Stimulated activated CD8-positive, alpha-beta memory T cell treated with anti-CD3 and anti-CD28 coated beads, Interleukin-15, amount 100 ng/mL, for 48 hours (primary cell): ENCODE measurements around the gene RIMBP2.
"Not testable (repeated sequence)": the region's sequence is repeated elsewhere in the genome, so short reads cannot be mapped to it uniquely, and the experiment has no call there.

Experiments
- DNase-seq, 2 donors: peaks; one replicate each; pipeline ENCODE4 v3.0.0-alpha.2; 2020; ENCODE audit warnings: low read depth in 2 of 2

Gene RIMBP2

GRCh38 chr12:130602251-130602650 lies 113.8 kb downstream of the RIMBP2 start:
- no peak for DNase-seq

DNA sequence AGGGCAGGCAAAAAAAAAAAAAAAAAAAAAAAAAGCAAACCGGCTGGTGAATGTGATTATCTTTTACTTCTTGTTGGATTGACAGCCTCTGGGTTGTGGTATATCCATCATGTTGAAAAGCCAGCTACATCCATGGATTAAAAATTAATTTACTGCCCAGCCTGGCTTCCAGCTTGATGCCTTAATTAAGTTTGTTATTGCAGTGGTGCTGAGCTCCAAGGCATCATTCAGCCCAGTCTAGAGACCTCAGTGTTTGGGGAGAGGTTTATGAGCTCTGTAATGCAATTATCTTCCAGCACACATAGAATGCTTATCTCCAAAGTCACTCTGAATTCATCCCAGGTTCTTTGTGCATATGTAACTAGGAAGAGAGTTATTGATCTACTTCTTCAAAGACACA lies 114.8 kb downstream of the RIMBP2 start:
- DNase-seq = no peak

- DNase-seq = no peak
Measured at GRCh38 chr12:130596241-130596640, 119.9 kb downstream of the RIMBP2 start.

DNA sequence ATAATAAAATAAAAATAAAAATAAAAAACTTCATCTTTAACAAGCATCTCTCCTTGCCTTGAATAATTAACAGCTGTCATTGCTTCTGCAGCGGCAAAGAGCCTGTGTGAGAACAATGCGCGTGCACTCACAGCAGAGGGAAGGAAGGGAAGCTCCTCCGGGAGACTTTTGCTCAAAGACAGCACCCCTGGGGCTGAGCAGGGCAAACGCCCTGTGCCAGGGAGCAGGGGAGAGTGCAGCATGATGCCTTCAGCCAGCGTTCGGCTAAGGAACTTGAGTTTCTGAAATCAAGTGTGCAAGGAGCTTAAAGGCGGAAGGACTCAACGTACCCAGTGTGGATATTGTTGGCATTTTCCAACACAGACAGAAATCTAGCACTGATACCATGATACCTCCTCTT lies 120.5 kb downstream of the RIMBP2 start:
- DNase-seq = no peak

DNA sequence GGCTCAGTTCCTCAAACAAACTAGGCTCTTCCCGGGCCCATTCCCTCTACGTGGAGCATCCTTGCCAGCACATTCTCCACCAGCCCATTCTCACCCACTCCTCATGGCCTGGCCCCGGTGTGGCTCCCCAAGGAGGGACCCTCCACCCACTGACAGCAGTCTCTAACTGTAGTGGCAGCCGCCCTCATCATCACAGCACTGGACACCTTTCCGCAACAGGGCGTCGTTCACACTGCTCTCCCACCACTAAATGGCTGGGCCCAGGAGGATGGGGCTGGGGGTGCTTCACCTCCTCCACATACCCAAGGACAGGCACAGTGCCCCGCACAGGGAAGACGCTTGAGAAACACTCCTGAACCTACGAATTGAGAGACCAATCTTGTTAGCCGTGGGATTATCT lies 123.0 kb downstream of the RIMBP2 start:
- no peak for DNase-seq

DNA sequence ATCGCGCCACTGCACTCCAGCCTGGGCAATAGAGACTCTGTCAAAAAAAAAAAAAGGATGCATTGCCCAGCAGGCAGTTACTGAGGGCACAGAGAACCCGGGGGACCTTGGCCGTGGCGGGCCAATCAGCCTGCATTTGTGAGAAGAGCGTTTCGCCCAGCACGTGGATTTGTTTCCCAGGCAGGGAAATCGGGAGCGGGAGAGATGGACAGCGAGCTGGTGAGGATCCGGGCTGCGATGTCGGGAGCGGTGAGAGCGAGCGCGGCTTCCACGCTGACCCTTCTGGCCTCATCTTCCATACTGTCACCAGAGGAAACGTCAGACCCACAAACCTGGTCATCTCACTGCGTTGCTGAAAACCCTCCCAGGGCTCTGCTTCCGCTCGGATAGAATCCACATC lies 123.5 kb downstream of the RIMBP2 start:
- no peak for DNase-seq

DNA sequence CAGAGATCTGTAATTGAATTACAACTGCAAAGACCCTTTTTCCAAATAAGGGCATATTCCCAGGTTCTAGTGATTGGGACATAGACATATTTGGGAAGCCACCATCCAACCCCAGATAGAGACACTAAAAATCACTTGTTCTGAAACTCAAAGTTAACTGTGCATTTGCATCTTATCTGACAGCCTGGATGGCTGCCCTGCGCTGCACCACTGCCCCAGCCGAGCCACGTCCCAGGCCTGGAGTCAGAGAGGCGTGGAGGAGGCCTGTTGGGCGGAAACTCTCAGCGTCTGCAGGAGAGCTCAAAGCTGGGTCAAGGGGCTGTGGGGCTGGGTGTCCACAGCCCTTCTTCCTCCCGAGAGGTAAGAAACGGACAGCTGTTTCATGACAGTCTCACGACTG lies 124.4 kb downstream of the RIMBP2 start:
- DNase-seq = no peak

GRCh38 chr12:130590685-130591084 lies 125.4 kb downstream of the RIMBP2 start:
- no peak for DNase-seq

DNA sequence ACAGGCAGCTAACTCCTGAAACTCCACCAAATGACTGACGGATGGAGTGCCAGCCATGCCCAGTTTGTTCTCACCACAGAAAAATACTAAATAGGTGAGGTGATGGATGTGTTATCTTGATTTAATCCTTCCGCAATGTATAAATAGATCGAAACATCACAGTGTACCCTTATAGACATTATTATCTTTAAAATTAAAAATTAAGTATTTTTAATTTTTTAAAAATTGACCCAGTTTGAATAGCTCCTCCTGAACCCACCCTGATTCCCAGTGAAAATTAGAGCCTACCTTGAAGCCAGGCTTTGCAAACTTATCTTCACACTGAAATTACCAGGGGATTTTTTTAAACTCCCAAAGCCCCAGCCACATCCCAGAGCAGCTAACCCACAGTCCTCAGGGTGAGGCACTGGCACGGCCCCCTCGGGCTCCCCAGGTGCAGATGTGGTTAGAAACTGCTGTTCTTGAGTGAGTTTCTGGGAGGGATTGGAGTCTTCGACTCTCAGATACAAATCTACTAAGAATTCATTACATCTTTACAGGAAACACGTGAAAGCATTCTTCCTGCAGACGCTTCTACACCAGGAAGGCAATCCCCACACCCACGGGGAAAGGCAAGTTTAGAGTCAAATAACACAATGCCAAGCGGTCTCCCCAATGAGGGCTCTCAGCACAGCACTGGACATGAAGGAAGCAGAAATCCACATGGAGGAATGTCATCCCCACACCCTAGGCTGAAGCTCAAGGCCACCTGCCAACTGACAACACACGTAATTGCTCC lies 126.4 kb downstream of the RIMBP2 start:
- DNase-seq = no peak

DNA sequence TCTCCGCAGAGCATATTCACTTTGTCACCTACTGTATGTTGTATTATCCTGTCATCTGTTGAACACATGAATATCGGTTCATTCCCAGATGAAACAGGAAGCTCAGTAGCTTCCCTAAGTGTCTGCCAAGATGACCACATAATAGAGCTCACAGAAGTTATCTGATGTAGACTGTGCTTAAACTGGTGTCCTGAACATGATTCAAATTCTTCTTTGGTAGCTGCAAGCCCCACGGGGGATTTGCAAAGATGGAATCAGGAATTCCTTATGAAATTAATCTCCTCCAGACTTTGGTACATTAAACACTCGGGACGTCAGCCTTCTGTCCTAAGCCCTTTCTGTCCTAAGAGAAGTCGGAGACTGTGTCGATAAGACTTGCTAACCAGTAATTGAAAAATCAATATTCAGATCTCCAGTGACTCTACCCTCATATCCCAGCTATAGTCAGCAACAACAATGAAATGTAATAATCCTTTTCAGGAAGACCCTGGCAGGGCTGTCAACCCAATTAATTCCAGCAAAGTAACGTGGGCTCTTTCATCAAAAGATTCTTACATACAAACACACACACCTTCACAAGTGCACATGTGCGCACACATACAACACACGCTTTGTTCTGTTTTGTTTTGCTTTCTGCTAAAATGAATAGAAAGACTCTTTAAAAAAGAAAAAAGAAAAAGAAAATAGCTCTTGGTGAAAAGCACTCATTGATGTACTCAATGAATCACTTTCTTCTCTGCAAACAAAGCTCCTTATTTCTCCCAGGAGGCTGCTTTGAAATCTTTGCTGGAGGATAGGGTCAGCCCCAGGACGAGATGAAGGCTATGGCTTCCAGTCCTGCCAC lies 127.2 kb downstream of the RIMBP2 start:
- DNase-seq = no peak

DNA sequence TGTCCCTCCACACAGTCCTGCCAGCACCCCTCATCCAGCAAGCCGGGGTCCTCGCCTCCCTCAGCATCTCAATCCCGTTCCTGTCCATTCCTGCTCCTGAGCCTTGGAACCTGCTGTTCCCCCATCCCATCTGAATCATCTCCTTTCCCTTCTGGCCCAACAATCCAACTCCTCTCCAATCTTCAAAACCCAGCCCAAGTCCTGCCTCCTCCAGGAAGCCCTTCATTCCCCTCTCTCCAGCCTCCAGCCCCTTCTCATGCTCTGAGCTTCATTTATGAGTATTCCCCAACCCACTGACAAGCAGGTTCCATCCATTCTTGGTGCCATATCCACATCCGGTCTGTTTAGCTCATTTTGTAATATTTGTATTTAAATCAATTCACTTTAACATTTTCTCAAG lies 128.1 kb downstream of the RIMBP2 start:
- DNase-seq = no peak

- not testable (repeated sequence) for DNase-seq
Measured at GRCh38 chr12:130584475-130584874, 131.6 kb downstream of the RIMBP2 start.

DNA sequence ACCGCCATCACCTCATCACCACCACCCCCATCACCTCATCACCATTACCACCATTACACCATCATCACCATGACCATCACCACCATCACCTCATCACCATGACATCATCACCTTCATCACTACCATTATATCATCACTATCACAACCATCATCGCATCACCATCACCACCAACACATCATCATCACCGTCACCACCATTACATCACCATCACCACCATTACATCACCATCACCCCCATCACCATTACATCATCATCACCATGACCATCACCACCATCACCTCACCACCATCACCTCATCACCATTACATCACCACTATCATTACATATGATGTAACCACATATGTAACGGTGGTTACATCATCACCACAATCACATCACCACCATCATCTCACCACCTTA lies 132.3 kb downstream of the RIMBP2 start:
- no peak for DNase-seq

DNA sequence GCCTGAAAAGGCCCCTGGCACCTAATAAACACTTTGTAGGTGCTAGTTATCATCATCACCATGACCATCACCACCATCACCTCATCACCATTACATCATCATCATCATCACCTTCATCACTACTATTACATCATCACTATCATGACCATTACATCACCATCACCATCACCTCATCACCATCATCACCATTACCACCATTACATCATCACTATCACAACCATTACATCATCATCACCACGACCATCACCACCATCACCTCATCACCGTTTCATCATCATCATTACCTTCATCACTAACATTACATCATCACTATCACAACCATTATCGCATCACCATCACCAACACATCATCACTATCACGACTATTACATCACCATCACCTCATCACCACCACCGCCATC lies 132.8 kb downstream of the RIMBP2 start:
- no peak for DNase-seq

DNA sequence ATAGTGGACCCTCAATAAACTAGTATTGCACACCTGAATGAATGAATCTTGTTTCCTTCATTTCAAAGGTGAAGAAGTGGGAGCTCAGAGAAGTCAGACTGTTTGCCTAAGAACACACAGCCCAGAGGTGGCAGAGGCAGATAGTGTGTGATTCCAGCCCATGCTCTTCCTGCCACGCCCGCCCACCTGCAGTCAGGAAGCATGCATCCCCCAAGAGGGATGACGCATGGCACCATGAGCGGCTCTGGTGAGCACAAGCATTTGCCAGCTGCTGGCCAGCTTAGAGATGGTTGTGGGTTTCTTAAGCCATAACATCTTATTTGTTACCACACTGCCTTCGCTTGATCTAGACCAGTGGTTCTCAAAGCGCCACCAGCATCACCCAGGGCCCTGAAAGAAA lies 133.8 kb downstream of the RIMBP2 start:
- DNase-seq = no peak

- DNase-seq = no peak
Measured at GRCh38 chr12:130581782-130582181, 134.3 kb downstream of the RIMBP2 start.

- DNase-seq = no peak
Measured at GRCh38 chr12:130579231-130579630, 136.9 kb downstream of the RIMBP2 start.

DNA sequence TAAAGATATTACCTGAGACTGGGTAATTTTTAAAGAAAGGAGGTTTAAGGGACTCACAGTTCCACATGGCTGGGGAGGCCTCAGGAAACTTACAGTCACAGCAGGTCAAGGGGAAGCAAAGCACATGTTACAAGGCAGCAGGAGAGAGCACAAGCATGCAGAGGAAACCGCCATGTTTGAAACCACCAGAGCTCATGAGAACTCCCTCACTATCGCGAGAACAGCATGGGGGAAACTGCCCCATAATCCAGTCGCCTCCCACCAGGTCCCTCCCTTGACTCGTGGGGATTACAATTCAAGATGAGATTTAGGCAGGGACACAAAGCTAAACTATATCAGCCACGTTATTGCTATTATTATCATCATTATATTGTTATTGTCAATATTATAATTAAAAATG lies 138.7 kb downstream of the RIMBP2 start:
- DNase-seq = no peak

DNA sequence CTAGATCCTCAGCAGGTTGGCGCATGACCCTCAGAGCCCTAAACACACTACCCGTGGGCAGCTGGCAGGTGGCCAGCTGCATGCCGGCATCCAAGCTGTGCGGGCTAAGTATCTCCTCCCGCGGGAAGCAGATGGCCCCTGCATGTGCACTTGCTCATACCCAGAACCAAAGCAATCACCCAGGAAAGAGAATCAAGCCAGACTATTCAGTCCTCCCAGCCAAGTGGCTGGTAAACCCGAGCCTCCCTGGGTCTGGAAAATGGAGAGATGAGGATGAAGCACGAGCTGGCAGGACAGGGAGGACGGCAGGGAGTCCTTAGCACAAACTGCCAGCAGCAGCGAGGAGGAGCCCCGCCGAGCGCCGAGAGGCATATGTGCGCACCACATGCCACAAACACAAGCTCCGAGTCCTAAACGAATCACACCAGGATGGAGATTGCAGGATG lies 139.7 kb downstream of the RIMBP2 start:
- no peak for DNase-seq

GRCh38 chr12:130574402-130574801 lies 141.7 kb downstream of the RIMBP2 start:
- DNase-seq = no peak

DNA sequence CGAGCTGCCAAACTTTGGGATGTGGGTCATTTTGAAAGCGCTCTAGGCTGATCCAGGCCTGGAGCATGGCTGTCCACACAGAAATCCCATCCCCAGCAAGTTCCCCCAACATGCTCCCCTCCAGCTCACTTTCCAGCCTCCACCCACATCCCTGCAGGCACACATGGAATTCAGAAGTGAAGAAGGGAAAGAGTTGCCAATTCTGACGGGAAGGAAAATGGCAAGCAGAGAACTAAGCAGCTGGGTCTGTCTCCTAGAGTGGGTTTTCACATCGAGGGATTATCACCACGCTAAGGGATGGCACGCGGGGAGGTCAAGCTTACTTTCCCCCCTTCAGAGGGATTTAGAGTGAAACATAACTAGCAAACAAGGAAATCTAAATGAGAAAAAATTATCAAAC lies 142.3 kb downstream of the RIMBP2 start:
- DNase-seq = no peak

GRCh38 chr12:130573235-130573634 lies 142.9 kb downstream of the RIMBP2 start:
- no peak for DNase-seq

DNA sequence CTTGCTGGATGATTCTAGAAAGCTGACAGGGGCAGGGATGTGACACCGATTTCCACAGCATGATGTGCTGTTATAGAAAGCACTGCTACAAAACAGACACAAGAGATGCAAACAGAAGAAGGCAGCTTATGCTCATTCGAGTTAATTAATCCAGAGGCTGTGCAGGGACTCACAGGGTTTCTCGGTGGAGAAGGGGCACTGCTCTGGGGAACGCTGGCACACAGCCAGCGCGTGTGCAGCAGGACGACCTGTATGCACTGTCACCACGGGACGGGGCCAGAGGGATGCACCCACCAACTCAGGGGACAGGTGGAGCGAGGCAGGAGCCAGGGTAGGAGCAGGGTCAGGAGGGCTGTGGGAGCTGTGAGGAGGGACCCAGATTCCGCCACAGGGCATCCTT lies 143.5 kb downstream of the RIMBP2 start:
- DNase-seq = no peak
